Tibial nerve (tissue), 4 donors: ENCODE results near the gene CNR2. TPM values are rescaled to one million over a fixed set of nuclear protein-coding genes. Genes with fewer than 3 reads are reported as not detected.
"Not testable (repeated sequence)": the region's sequence is repeated elsewhere in the genome, so short reads cannot be mapped to it uniquely, and the experiment has no call there.

ENCODE experiments used
- DNase-seq, 2 donors: peaks; one replicate each; pipeline ENCODE4 v3.0.0-alpha.2; 2019; ENCODE audit warnings: low spot score in 2 of 2
- H3K27ac ChIP-seq, 4 donors: fragments of 200-600 bp; sonication (generic) in 3 of 4; one replicate each; pipeline ENCODE4 v1.5.1; 2017 to 2019; ENCODE audit warnings: mild to moderate bottlenecking in 1 of 4
- H3K27me3 ChIP-seq, 2 donors: fragments of 200-600 bp; sonication (generic) in 1 of 2; one replicate each; pipeline versions ENCODE4 v1.5.1 to v1.6.0; 2017 to 2019
- H3K36me3 ChIP-seq, 3 donors: fragments of 200-600 bp; sonication (generic); one replicate each; pipeline ENCODE4 v1.5.1; 2018 to 2019
- H3K4me1 ChIP-seq, 4 donors: fragments of 200-600 bp; sonication (generic) in 3 of 4; one replicate each; pipeline ENCODE4 v1.5.1; 2017 to 2019
- H3K4me3 ChIP-seq, 4 donors: fragments of 200-600 bp; sonication (generic) in 3 of 4; one replicate each; pipeline ENCODE4 v1.5.1; 2017 to 2019; ENCODE audit warnings: mild to moderate bottlenecking in 1 of 4, moderate library complexity in 1 of 4
- H3K9me3 ChIP-seq, 4 donors: fragments of 200-600 bp; sonication (generic) in 3 of 4; one replicate each; pipeline ENCODE4 v1.5.1; 2017 to 2019
- EP300 ChIP-seq, 2 donors: sonication (generic); formaldehyde crosslinking; IDR thresholded peaks; one replicate each; pipeline ENCODE4 v1.6.1; 2017; ENCODE audit warnings: antibody characterized with exemption in 2 of 2, mild to moderate bottlenecking in 1 of 2
- POLR2A ChIP-seq, 2 donors: fragments of 450-650 bp; IDR thresholded peaks; one replicate each; pipeline ENCODE4 v1.6.1; 2017; ENCODE audit warnings: antibody characterized with exemption in 2 of 2, mild to moderate bottlenecking in 2 of 2, moderate library complexity in 2 of 2
- WGBS, 2 donors: methylation state at CpG; one replicate each; pipeline ENCODE4 v1.1.5; 2018; 5-methylcytosine and 5-hydroxymethylcytosine counted together
- total RNA-seq, 4 donors: library from RNA; depleted of rRNA; stranded (reverse); fragments of >200 nt; gene quantifications; one replicate each; pipeline ENCODE4 v1.1.0, GENCODE V29; 2016
- TF ChIP-seq, protein P1 (sequence below), 5 experiments: fragments of 200-600 bp in 3 of 5; fragments of 450-650 bp in 2 of 5; sonication (generic) in 3 of 5; IDR thresholded peaks; one replicate each; pipeline ENCODE4 v1.5.1; 2016 to 2019; ENCODE audit warnings: antibody characterized with exemption in 5 of 5, mild to moderate bottlenecking in 3 of 5, moderate library complexity in 2 of 5

The CNR2 gene
- total RNA-seq, 4 donors from 2014 or later = not detected

DNA sequence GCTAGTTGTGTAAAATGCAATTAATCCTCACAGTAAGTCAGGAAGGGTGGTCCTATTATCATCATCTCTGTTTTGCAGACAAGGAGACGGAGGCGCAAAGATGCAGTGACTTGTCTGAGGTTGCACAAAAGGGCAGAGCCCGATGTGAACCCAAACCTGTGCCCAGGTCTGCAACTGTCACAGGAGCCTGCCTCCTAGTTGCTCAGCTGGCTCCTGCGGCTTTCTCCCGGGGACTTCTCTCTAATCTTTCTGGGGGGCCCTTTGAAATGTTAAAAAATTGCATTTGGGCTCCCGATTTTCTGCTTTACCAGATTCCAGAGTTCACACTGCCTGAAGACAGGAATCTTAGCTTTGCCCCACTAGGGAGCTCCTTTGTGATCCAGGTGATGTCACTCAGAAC, 9.4 kb downstream of the CNR2 start:
- 74 to 77% methylated on average over 6 of the region's 6 CpGs for WGBS, 2 donors
- H3K36me3 ChIP-seq = no peaks in the 10 kb centered on the region
- peaks cover 0 to 6% (median 0%) of the 10 kb centered on the region in 4 donors for H3K4me1 ChIP-seq
- H3K4me3 ChIP-seq = no peak overlapping the region
- TF ChIP-seq, protein P1, sequence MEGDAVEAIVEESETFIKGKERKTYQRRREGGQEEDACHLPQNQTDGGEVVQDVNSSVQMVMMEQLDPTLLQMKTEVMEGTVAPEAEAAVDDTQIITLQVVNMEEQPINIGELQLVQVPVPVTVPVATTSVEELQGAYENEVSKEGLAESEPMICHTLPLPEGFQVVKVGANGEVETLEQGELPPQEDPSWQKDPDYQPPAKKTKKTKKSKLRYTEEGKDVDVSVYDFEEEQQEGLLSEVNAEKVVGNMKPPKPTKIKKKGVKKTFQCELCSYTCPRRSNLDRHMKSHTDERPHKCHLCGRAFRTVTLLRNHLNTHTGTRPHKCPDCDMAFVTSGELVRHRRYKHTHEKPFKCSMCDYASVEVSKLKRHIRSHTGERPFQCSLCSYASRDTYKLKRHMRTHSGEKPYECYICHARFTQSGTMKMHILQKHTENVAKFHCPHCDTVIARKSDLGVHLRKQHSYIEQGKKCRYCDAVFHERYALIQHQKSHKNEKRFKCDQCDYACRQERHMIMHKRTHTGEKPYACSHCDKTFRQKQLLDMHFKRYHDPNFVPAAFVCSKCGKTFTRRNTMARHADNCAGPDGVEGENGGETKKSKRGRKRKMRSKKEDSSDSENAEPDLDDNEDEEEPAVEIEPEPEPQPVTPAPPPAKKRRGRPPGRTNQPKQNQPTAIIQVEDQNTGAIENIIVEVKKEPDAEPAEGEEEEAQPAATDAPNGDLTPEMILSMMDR (IDR thresholded peaks at IDR 0.05) = no peak
- no peak for TF ChIP-seq EP300 (IDR thresholded peaks at IDR 0.05)
- TF ChIP-seq POLR2A (IDR thresholded peaks at IDR 0.05) = no peak
- no peaks in the 10 kb centered on the region for H3K9me3 ChIP-seq
- no peak overlapping the region for H3K27ac ChIP-seq
- peaks cover 0 to 49% of the 10 kb centered on the region in 2 donors for H3K27me3 ChIP-seq
- no peak for DNase-seq

DNA sequence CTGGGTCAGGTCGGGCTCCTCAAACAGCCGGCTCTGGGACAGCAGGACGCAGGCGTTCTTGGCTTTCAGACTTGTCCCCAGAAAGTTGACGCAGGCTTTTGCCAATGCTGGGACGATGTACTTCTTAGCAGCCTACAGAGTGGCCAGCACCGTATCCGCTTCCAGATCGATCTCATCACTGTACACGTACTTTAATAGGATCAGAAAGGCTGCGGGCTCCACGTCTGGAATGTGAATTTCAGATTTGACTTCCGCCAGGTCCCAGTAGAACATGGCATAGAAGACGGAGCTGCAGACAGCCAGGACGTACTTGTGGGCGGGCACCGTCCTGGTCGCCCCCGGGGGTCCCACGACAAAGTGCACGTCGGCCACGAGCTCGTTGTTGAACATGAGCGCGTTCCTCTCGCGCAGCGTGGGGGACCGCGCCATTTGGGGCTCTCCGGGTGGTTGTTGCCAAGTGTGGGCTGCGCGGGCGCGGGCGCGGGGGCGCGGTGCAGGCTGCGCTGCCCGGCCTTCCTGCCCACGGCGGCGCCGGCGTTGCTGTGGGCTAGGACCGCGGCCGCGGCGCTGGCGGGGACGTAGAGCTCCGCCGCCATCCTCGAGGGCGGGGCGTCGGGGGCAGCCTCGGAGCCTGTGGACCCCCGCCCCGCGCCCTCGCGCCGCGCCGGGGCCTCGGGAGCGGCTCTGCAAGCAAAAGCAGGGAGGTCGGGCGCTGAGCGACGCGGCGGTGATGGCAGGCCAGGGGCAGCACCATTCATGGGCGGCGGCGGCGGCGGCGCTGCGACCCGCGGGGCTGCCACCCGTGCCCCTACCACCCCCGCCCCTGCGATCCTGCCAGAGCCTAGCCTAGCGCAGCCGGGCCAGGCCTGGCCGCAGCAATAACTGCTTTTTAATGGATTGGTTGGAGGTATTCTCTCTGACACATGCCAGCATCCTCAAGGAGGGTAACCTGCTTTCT, 10.6 kb downstream of the CNR2 start:
- 29 to 48% methylated on average over 30 to 51 of the region's 92 CpGs for WGBS, 2 donors
- peak overlapping the region in 3 of 4 donors; percentile 2 to 55 (median 26) for H3K4me3 ChIP-seq
- H3K9me3 ChIP-seq = no peaks in the 10 kb centered on the region
- peaks cover 0 to 6% (median 0%) of the 10 kb centered on the region in 4 donors for H3K4me1 ChIP-seq
- H3K27me3 ChIP-seq = peaks cover 0 to 37% of the 10 kb centered on the region in 2 donors
- DNase-seq = no peak
- TF ChIP-seq EP300 (IDR thresholded peaks at IDR 0.05) = no peak
- TF ChIP-seq, protein P1 (IDR thresholded peaks at IDR 0.05) = no peak
- TF ChIP-seq POLR2A (IDR thresholded peaks at IDR 0.05) = no peak
- no peaks in the 10 kb centered on the region for H3K36me3 ChIP-seq
- no peak overlapping the region for H3K27ac ChIP-seq

DNA sequence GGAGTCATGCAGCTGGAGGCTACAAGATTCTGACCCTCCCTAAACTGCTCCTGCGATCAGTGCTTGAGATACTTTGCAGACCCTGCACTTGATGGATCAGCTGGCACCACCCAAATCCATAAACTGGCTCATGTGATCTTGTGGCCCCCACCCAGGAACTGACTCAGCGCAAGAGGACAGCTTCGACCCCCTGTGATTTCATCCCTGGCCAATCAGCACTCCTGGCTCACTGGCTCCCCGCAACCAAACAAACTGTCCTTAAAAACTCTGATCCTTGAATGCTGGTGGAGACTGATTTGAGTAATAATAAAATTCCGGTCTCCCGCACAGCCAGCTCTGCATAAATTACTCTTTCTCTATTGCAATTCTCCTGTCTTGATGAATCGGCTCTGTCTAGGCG, 13.1 kb downstream of the CNR2 start:
- H3K9me3 ChIP-seq, H3K4me1 ChIP-seq, DNase-seq, H3K4me3 ChIP-seq, H3K27ac ChIP-seq, H3K36me3 ChIP-seq: not testable (repeated sequence)
- peaks cover 0 to 21% of the 10 kb centered on the region in 2 donors for H3K27me3 ChIP-seq
- 61 to 73% methylated on average over 8 of the region's 8 CpGs for WGBS, 2 donors

DNA sequence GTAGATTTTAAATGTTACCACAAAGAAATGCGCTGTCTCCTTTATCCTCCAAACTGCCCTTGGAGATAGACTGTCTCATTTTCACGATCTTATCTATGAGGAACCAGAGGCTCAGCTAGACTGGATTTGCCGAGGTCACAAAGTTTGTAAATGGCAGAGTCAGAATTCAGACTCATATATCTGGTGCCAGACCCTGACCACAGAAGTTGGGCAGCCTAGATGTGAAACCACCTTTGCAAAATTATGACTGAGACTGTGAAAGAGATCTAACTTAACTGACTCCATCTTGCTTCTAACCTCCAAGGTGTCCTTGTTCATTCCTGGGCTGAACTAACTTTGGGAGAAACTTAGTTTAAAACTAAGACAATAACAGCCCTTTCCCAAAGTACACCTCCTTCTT, 14.1 kb downstream of the CNR2 start:
- WGBS, 2 donors = 79 to 87% methylated on average over 3 of the region's 3 CpGs

DNA sequence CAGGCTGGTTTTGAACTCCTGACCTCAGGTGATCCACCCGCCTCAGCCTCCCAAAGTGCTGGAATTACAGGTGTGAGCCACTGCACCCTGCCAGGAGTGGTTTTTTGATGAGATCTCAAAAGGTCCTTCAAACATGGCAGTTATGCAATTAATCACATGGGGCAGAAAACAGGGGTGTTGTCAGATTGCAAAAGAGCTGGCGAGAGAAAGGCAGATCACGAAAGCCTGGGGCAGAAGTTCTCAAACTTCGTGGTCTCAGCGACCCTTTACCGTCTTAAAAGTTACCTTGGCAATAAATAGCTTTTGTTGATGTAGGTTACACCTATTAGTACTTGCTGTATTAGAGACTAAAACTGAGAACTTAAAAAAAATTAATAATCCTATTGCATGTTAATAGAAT, 16.1 kb downstream of the CNR2 start:
- Histone ChIP-seq H3K36me3 (no peaks in the 10 kb centered on the region), H3K4me1 (no peaks in the 10 kb centered on the region), H3K9me3 (no peaks in the 10 kb centered on the region), H3K27ac (no peak overlapping the region), H3K27me3 (no peaks in the 10 kb centered on the region), H3K4me3 (no peak overlapping the region)
- 65 to 70% methylated on average over 6 of the region's 6 CpGs for WGBS, 2 donors
- peak in 1 of 2 donors; percentile 60 for TF ChIP-seq EP300 (IDR thresholded peaks at IDR 0.05)
- TF ChIP-seq, protein P1 (IDR thresholded peaks at IDR 0.05) = no peak
- peak in 1 of 2 donors; percentile 34 for DNase-seq

More for the DNA sequence above, 14.1 kb downstream of the CNR2 start:
- Histone ChIP-seq H3K27ac (no peak overlapping the region), H3K4me1 (peaks cover 0 to 6% (median 0%) of the 10 kb centered on the region in 4 donors), H3K9me3 (no peaks in the 10 kb centered on the region), H3K27me3 (peaks cover 0 to 12% of the 10 kb centered on the region in 2 donors), H3K36me3 (no peaks in the 10 kb centered on the region), H3K4me3 (no peak overlapping the region)
- no peak for DNase-seq
- TF ChIP-seq, protein P1 (IDR thresholded peaks at IDR 0.05) = no peak
- TF ChIP-seq EP300 (IDR thresholded peaks at IDR 0.05) (no peak), POLR2A (IDR thresholded peaks at IDR 0.05) (no peak)
